Suprapubic skin (tissue), 4 donors: Measurements from ENCODE around the gene RPL28. TPM values are rescaled to one million over a fixed set of nuclear protein-coding genes. Genes with fewer than 3 reads are reported as not detected.

Experiments
- DNase-seq, 2 donors: peaks; one replicate each; pipeline ENCODE4 v3.0.0-alpha.2; 2019; ENCODE audit warnings: low spot score in 2 of 2
- H3K27ac ChIP-seq: fragments of 200-600 bp; sonication (generic); one replicate; pipeline ENCODE4 v1.5.1; 2019
- H3K27me3 ChIP-seq: fragments of 200-600 bp; sonication (generic); one replicate; pipeline ENCODE4 v1.5.1; 2019
- H3K36me3 ChIP-seq: fragments of 200-600 bp; sonication (generic); one replicate; pipeline ENCODE4 v1.5.1; 2019
- H3K4me1 ChIP-seq: fragments of 200-600 bp; sonication (generic); one replicate; pipeline ENCODE4 v1.5.1; 2019
- H3K4me3 ChIP-seq: fragments of 200-600 bp; sonication (generic); one replicate; pipeline ENCODE4 v1.5.1; 2019; ENCODE audit warnings: mild to moderate bottlenecking
- H3K9me3 ChIP-seq: fragments of 200-600 bp; sonication (generic); one replicate; pipeline ENCODE4 v1.5.1; 2019
- CTCF ChIP-seq, 2 donors: fragments of 200-600 bp in 1 of 2; fragments of 450-650 bp in 1 of 2; sonication (generic) in 1 of 2; IDR thresholded peaks; one replicate each; pipeline ENCODE4 v1.5.1; 2016 to 2019; ENCODE audit warnings: antibody characterized with exemption in 2 of 2, mild to moderate bottlenecking in 1 of 2, moderate library complexity in 1 of 2
- EP300 ChIP-seq: sonication (generic); formaldehyde crosslinking; IDR thresholded peaks from one replicate; pipeline ENCODE4 v1.6.1; 2017; ENCODE audit warnings: antibody characterized with exemption
- POLR2A ChIP-seq, 2 donors: fragments of 450-650 bp; IDR thresholded peaks; one replicate each; pipeline ENCODE4 v1.6.1; 2017; ENCODE audit warnings: antibody characterized with exemption in 2 of 2, mild to moderate bottlenecking in 2 of 2, moderate library complexity in 2 of 2
- POLR2AphosphoS5 ChIP-seq, 3 donors: sonication (generic); formaldehyde crosslinking; IDR thresholded peaks; one replicate each; pipeline ENCODE4 v1.6.1; 2017; ENCODE audit warnings: antibody characterized with exemption in 3 of 3
- WGBS: methylation state at CpG from one replicate; pipeline ENCODE4 v1.1.5; 2018; 5-methylcytosine and 5-hydroxymethylcytosine counted together
- total RNA-seq, 4 donors: library from RNA; depleted of rRNA; stranded (reverse); fragments of >200 nt; gene quantifications; one replicate each; pipeline ENCODE4 v1.1.0, GENCODE V29; 2016

Gene RPL28
- total RNA-seq, 4 donors from 2014 or later, result 605 to 767 (median 714) TPM

GRCh38 chr19:55451163-55451964, 65.6 kb downstream of the RPL28 start:
- no peak for DNase-seq
- Histone ChIP-seq H3K27me3 (peaks cover 44% of the 10 kb centered on the region), H3K4me1 (peaks cover 39% of the 10 kb centered on the region), H3K4me3 (peak overlapping the region; percentile 44), H3K9me3 (no peaks in the 10 kb centered on the region), H3K27ac (no peak overlapping the region), H3K36me3 (peaks cover 16% of the 10 kb centered on the region)
- WGBS, result 2% methylated on average over 36 of the region's 80 CpGs
- no peak for TF ChIP-seq CTCF (IDR thresholded peaks at IDR 0.05)
- no peak for TF ChIP-seq POLR2AphosphoS5 (IDR thresholded peaks at IDR 0.05)
- no peak for TF ChIP-seq POLR2A (IDR thresholded peaks at IDR 0.05)
- no peak for TF ChIP-seq EP300

- Histone ChIP-seq H3K27ac (no peak overlapping the region), H3K4me3 (peak overlapping the region; percentile 44), H3K36me3 (peaks cover 20% of the 10 kb centered on the region), H3K4me1 (peaks cover 33% of the 10 kb centered on the region), H3K9me3 (no peaks in the 10 kb centered on the region), H3K27me3 (peaks cover 41% of the 10 kb centered on the region)
- DNase-seq, result no peak
- 3% methylated on average over 23 of the region's 57 CpGs for WGBS
- TF ChIP-seq CTCF (IDR thresholded peaks at IDR 0.05), result no peak
- no peak for TF ChIP-seq POLR2AphosphoS5 (IDR thresholded peaks at IDR 0.05)
- TF ChIP-seq POLR2A (IDR thresholded peaks at IDR 0.05), result no peak
- TF ChIP-seq EP300, result no peak
Observed at GRCh38 chr19:55451965-55452748, 66.4 kb downstream of the RPL28 start.

Other genes starting within 250 kb of the RPL28 start
- 10 to 100 TPM; 13.6 to 46.7 (median 19.6) TPM for gene TNNT1, start 236.7 kb upstream of the RPL28 start, total RNA-seq
- gene TNNI3, start 228.2 kb upstream of the RPL28 start, total RNA-seq, result 1 to 10 TPM; 1.7 to 4.7 (median 3.2) TPM
- gene DNAAF3, start 219.3 kb upstream of the RPL28 start, total RNA-seq, result 10 to 100 TPM in 1 of 4 donors, 1 to 10 TPM in 1, under 1 TPM in 2; 0.48 to 10.6 (median 3.1) TPM
- 1 to 10 TPM in 3 of 4 donors, not detected in 1; 1.1 to 7.8 (median 6.8) TPM for gene SYT5, start 205.6 kb upstream of the RPL28 start, total RNA-seq
- gene PTPRH, start 176.4 kb upstream of the RPL28 start, total RNA-seq, result 1 to 10 TPM in 2 of 4 donors, under 1 TPM in 1, not detected in 1; 0.34 to 1.4 (median 1.1) TPM
- 1 to 10 TPM; 2.0 to 9.4 (median 4.2) TPM for gene TMEM86B, start 157.2 kb upstream of the RPL28 start, total RNA-seq
- 10 to 100 TPM; 49.0 to 56.2 (median 51.3) TPM for gene PPP6R1, start 126.9 kb upstream of the RPL28 start, total RNA-seq
- gene HSPBP1, start 105.8 kb upstream of the RPL28 start, total RNA-seq, result 10 to 100 TPM; 17.9 to 46.7 (median 36.7) TPM
- gene BRSK1, start 101.9 kb upstream of the RPL28 start, total RNA-seq, result 1 to 10 TPM in 3 of 4 donors, under 1 TPM in 1; 0.68 to 2.3 (median 1.6) TPM
- gene TMEM150B, start 60.6 kb upstream of the RPL28 start, total RNA-seq, result not detected
- gene KMT5C, start 46.1 kb upstream of the RPL28 start, total RNA-seq, result 10 to 100 TPM; 17.3 to 61.8 (median 39.1) TPM
- gene COX6B2, start 31.2 kb upstream of the RPL28 start, total RNA-seq, result 1 to 10 TPM in 3 of 4 donors, under 1 TPM in 1; 0.47 to 1.9 (median 1.3) TPM
- gene GARIN5B, start 22.7 kb upstream of the RPL28 start, total RNA-seq, result not detected
- gene IL11, start 15.5 kb upstream of the RPL28 start, total RNA-seq, result 1 to 10 TPM in 3 of 4 donors, under 1 TPM in 1; 0.97 to 1.7 (median 1.2) TPM
- not detected for gene TMEM190, start 9.1 kb upstream of the RPL28 start, total RNA-seq
- 10 to 100 TPM in 3 of 4 donors, 1 to 10 TPM in 1; 6.3 to 37.1 (median 29.3) TPM for gene TMEM238, start 1.6 kb upstream of the RPL28 start, total RNA-seq
- 10 to 100 TPM in 2 of 4 donors, 1 to 10 TPM in 2; 7.4 to 17.0 (median 12.2) TPM for gene UBE2S, start 21.9 kb downstream of the RPL28 start, total RNA-seq
- under 1 TPM in 2 of 4 donors, not detected in 2; 0.08 to 0.26 TPM for gene SHISA7, start 57.4 kb downstream of the RPL28 start, total RNA-seq
- gene ISOC2, start 75.7 kb downstream of the RPL28 start, total RNA-seq, result 10 to 100 TPM; 44.7 to 97.2 (median 87.5) TPM
- gene C19orf85, start 78.8 kb downstream of the RPL28 start, total RNA-seq, result not detected
- 10 to 100 TPM; 17.3 to 22.9 (median 19.8) TPM for gene ZNF628, start 90.7 kb downstream of the RPL28 start, total RNA-seq
- 1 to 10 TPM; 2.4 to 4.8 (median 4.0) TPM for gene NAT14, start 99.3 kb downstream of the RPL28 start, total RNA-seq
- gene SSC5D, start 102.5 kb downstream of the RPL28 start, total RNA-seq, result 1 to 10 TPM in 2 of 4 donors, under 1 TPM in 2; 0.57 to 2.1 (median 1.0) TPM
- not detected for gene SBK2, start 151.2 kb downstream of the RPL28 start, total RNA-seq
- gene SBK3, start 159.6 kb downstream of the RPL28 start, total RNA-seq, result not detected
- 1 to 10 TPM; 1.8 to 3.1 (median 2.8) TPM for gene ZNF579, start 194.9 kb downstream of the RPL28 start, total RNA-seq
- gene FIZ1, start 213.6 kb downstream of the RPL28 start, total RNA-seq, result 1 to 10 TPM; 7.6 to 9.2 (median 8.5) TPM
- gene ZNF524, start 214.4 kb downstream of the RPL28 start, total RNA-seq, result 10 to 100 TPM; 29.4 to 49.9 (median 47.0) TPM
- 10 to 100 TPM in 2 of 4 donors, 1 to 10 TPM in 2; 7.6 to 14.2 (median 9.9) TPM for gene ZNF865, start 219.7 kb downstream of the RPL28 start, total RNA-seq
- gene ZNF784, start 238.6 kb downstream of the RPL28 start, total RNA-seq, result 1 to 10 TPM; 4.3 to 8.0 (median 6.5) TPM